Measurements from ENCODE around the gene DARS1.
A peak's percentile ranks its signal among the peaks of the same experiment; 100 is the strongest.

Gene DARS1

GRCh38 chr2:136025057-136025973 lies 39.9 kb upstream of the DARS1 start:
- no peaks in the 10 kb centered on the region for H3K9me3 ChIP-seq (ENCODE audit: control insufficient read depth, insufficient read depth, low read depth, low read length)
- CTCF ChIA-PET, result interaction anchor here (0.7 to 1.5 kb wide), 2 partner anchors 9 to 11 kb away, joined by 4 read pairs; no protein-coding TSS in a partner anchor
- POLR2A ChIA-PET, result interaction anchor here (1.0 kb wide), 1 partner anchor 40 kb away, joined by 3 read pairs; the partner anchor contains the start of gene DARS1
- H3K27ac ChIP-seq (ENCODE audit: extremely low read depth, low read depth, low read length), result no peak overlapping the region
- TF ChIP-seq ZNF449 (tag by site-specific recombination; IDR thresholded peaks at IDR 0.05), result no peak
- no peak for TF ChIP-seq ZNF121 (tag by site-specific recombination; IDR thresholded peaks at IDR 0.05)
- TF ChIP-seq ZBTB8A (tag by site-specific recombination; IDR thresholded peaks at IDR 0.05), result no peak
- TF ChIP-seq PRDM10 (tag by site-specific recombination; IDR thresholded peaks at IDR 0.05), result no peak
- TF ChIP-seq TCF7L2 (IDR thresholded peaks at IDR 0.05; ENCODE audit: borderline replicate concordance, low read depth, low read length), result 0 out of 2 replicates have a peak, but pooled peaks have one; percentile 42
- TF ChIP-seq ZNF558 (tag by site-specific recombination; IDR thresholded peaks at IDR 0.05), result no peak
- TF ChIP-seq ZBTB17 (tag by site-specific recombination; IDR thresholded peaks at IDR 0.05), result no peak
- peak; percentile 62; the same call in 1 of the 2 replicates for TF ChIP-seq EGR2 (tag by site-specific recombination; IDR thresholded peaks at IDR 0.05; ENCODE audit: low read depth)
- peak; percentile 51 for TF ChIP-seq ZFHX2 (tag by site-specific recombination; conservative IDR thresholded peaks at IDR 0.05)
- no peak for TF ChIP-seq KLF16 (tag by site-specific recombination; IDR thresholded peaks at IDR 0.05)
- no peak for TF ChIP-seq ZNF416 (tag by site-specific recombination; IDR thresholded peaks at IDR 0.05)
- peak; percentile 69; the same call in 1 of the 2 replicates for TF ChIP-seq TRIM28 (IDR thresholded peaks at IDR 0.05; ENCODE audit: borderline replicate concordance, low read length)
- H3K4me3 ChIP-seq (ENCODE audit: low read depth, low read length), result no peak overlapping the region
- H3K4me1 ChIP-seq (ENCODE audit: control insufficient read depth, insufficient read depth, low read length), result peaks cover under 1% of the 10 kb centered on the region; the same call in 1 of the 2 replicates
- no peaks in the 10 kb centered on the region for H3K36me3 ChIP-seq (ENCODE audit: control insufficient read depth in 2 of 2, insufficient read depth in 1 of 2, low read length in 2 of 2)

- POLR2A ChIA-PET, result no interaction called here
- TF ChIP-seq BCL11B (tag by site-specific recombination; IDR thresholded peaks at IDR 0.05; ENCODE audit: low read depth) (no peak), ZNF394 (tag by site-specific recombination; IDR thresholded peaks at IDR 0.05; ENCODE audit: borderline replicate concordance) (no peak)
- no peak overlapping the region for H3K4me3 ChIP-seq (ENCODE audit: low read depth, low read length)
- CTCF ChIA-PET, result interaction anchor here (0.7 to 1.5 kb wide), 2 partner anchors 8 to 12 kb away, joined by 4 read pairs; no protein-coding TSS in a partner anchor
- H3K36me3 ChIP-seq (ENCODE audit: control insufficient read depth in 2 of 2, insufficient read depth in 1 of 2, low read length in 2 of 2), result no peaks in the 10 kb centered on the region
- no peaks in the 10 kb centered on the region for H3K9me3 ChIP-seq (ENCODE audit: control insufficient read depth, insufficient read depth, low read depth, low read length)
- no peak overlapping the region for H3K27ac ChIP-seq (ENCODE audit: extremely low read depth, low read depth, low read length)
- no peaks in the 10 kb centered on the region for H3K4me1 ChIP-seq (ENCODE audit: control insufficient read depth, insufficient read depth, low read length)
Observed at GRCh38 chr2:136024616-136025015, 39.2 kb upstream of the DARS1 start.

- no peak overlapping the region for H3K27ac ChIP-seq (ENCODE audit: extremely low read depth, low read depth, low read length)
- ChIA-PET CTCF (interaction anchor here (0.6 to 1.5 kb wide), 2 partner anchors 8 to 179 kb away, joined by 3 to 4 read pairs; no protein-coding TSS in a partner anchor), POLR2A (no interaction called here)
- no peak overlapping the region for H3K4me3 ChIP-seq (ENCODE audit: low read depth, low read length)
- TF ChIP-seq ZNF549 (tag by site-specific recombination; IDR thresholded peaks at IDR 0.05) (no peak), ZNF24 (tag by site-specific recombination; IDR thresholded peaks at IDR 0.05) (no peak), GLIS2 (tag by site-specific recombination; IDR thresholded peaks at IDR 0.05) (no peak)
- H3K4me1 ChIP-seq (ENCODE audit: control insufficient read depth, insufficient read depth, low read length), result no peaks in the 10 kb centered on the region
- no peaks in the 10 kb centered on the region for H3K36me3 ChIP-seq (ENCODE audit: control insufficient read depth in 2 of 2, insufficient read depth in 1 of 2, low read length in 2 of 2)
- no peaks in the 10 kb centered on the region for H3K9me3 ChIP-seq (ENCODE audit: control insufficient read depth, insufficient read depth, low read depth, low read length)
Observed at GRCh38 chr2:136024185-136024584, 38.8 kb upstream of the DARS1 start.

Measured in HEK293 (cell line).